ENCODE measurements around the gene GLOD4. TPM values are rescaled to one million over a fixed set of nuclear protein-coding genes. Genes with fewer than 3 reads are reported as not detected.
"Not testable (repeated sequence)": the region's sequence is repeated elsewhere in the genome, so short reads cannot be mapped to it uniquely, and the experiment has no call there.

Gene GLOD4
- total and polyA plus RNA-seq, 4 experiments from 2014 or later: 94.9 to 131 (median 109) TPM

DNA sequence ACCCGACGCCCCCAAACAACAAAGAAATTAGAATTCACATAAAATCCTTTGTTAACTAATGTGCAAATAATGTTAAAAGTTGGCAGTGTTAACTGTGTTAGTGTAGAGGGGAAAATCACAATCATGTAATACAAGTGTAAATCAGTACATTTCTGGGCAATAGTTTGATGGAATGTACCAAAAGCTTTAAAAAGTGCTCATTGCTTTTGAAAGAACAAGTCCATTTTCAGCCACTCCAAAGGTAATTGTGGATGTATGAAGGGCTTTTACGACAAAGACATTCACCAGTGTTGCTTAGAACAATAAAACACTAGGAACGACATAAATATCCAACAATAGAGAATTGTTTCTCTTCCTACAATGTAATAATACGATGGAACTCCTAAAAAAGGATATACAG, 9.1 kb downstream of the GLOD4 start:
- peaks cover 0 to under 1% (median 0%) of the 10 kb centered on the region in 8 donors for H3K9me3 Mint-ChIP-seq
- ChIA-PET CTCF (ENCODE audit: partially characterized antibody) (no interaction called here), POLR2A (ENCODE audit: partially characterized antibody) (interaction anchor here (1.9 kb wide), 1 partner anchor 9 kb away, joined by 8 read pairs; the partner anchor contains the start of genes GLOD4 and MRM3)
- peaks cover 68 to 79% of the 10 kb centered on the region in 2 donors for H3K36me3 Mint-ChIP-seq
- no peaks in the 10 kb centered on the region for H3K4me1 ChIP-seq (ENCODE audit: insufficient read depth, low read length)
- H3K4me3 ChIP-seq (ENCODE audit: low read length in 2 of 2): no peak overlapping the region
- peaks cover 5 to 20% (median 6%) of the 10 kb centered on the region in 4 donors for H3K4me1 Mint-ChIP-seq
- no peaks in the 10 kb centered on the region for H3K27me3 Mint-ChIP-seq
- H3K27ac ChIP-seq (ENCODE audit: low read depth, low read length): no peak overlapping the region
- H3K36me3 ChIP-seq (ENCODE audit: insufficient read depth, low read length): peaks cover 68% of the 10 kb centered on the region
- no peak overlapping the region for H3K4me3 Mint-ChIP-seq
- no peaks in the 10 kb centered on the region for H3K27me3 ChIP-seq (ENCODE audit: insufficient read depth, low read length)
- H3K27ac Mint-ChIP-seq: no peak overlapping the region
- H3K9me3 ChIP-seq (ENCODE audit: control insufficient read depth in 1 of 2, low read length in 2 of 2): no peaks in the 10 kb centered on the region
- no peak for DNase-seq
- intact Hi-C loops (cut with micrococcal nuclease): no loop called here

DNA sequence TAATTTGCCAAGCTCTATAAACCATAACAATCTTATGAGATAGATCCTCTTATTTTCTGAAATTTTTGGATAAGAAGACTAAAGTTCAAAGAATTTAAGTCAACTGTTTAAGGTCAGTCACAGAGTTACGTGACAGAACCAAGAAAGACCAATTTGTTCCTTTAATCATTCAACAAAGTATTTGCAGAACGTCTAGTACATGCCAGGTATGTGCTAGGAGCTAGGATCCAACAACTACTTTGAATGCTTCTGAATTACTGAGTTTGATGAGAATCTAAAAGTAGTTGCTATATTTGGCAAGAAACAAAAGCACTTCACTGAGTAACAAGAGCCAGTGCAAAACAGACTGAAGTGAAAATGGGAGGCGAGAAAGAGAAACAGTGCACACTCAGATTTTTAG, 15.0 kb downstream of the GLOD4 start:
- Mint-ChIP-seq H3K4me1 (peaks cover 0 to 4% (median 1%) of the 10 kb centered on the region in 4 donors), H3K9me3 (peaks cover 0 to 1% (median 0%) of the 10 kb centered on the region in 8 donors), H3K27me3 (no peaks in the 10 kb centered on the region), H3K27ac (no peak overlapping the region), H3K4me3 (peak overlapping the region in 1 of 8 donors; percentile 17), H3K36me3 (peaks cover 46 to 57% of the 10 kb centered on the region in 2 donors)
- no peak for DNase-seq
- Histone ChIP-seq H3K36me3 (ENCODE audit: insufficient read depth, low read length) (peaks cover 49% of the 10 kb centered on the region), H3K27me3 (ENCODE audit: insufficient read depth, low read length) (no peaks in the 10 kb centered on the region), H3K27ac (ENCODE audit: low read depth, low read length) (no peak overlapping the region), H3K4me3 (ENCODE audit: low read length in 2 of 2) (no peak overlapping the region), H3K9me3 (ENCODE audit: control insufficient read depth in 1 of 2, low read length in 2 of 2) (no peaks in the 10 kb centered on the region), H3K4me1 (ENCODE audit: insufficient read depth, low read length) (no peaks in the 10 kb centered on the region)
- ChIA-PET POLR2A (ENCODE audit: partially characterized antibody) (interaction anchor here (1.2 kb wide), 1 partner anchor 15 kb away, joined by 3 read pairs; the partner anchor contains the start of genes GLOD4 and MRM3), CTCF (ENCODE audit: partially characterized antibody) (no interaction called here)
- intact Hi-C loops (cut with micrococcal nuclease): no loop called here

DNA sequence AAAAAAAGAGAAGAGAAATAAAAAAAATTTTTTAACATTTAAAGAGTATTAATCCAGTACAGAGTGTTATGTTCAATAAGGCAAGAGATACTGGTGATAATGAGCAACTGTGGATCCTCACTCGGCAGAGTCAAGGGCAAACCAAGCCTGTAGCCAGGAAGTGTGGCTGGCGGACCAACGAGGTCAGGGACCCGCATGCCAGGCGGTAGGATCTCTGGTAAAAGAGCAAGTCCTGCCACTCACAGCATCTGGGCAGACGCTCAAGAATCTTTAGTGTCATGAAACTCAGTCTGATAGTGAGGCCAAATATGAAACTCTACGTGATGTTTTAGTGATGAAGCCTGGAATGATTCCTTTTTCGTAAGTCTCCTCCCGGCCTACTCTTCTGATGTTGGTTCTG, 21.7 kb downstream of the GLOD4 start:
- Mint-ChIP-seq H3K36me3 (peaks cover 32 to 55% of the 10 kb centered on the region in 2 donors), H3K4me3 (no peak overlapping the region), H3K27ac (no peak overlapping the region), H3K4me1 (peaks cover 0 to 2% (median under 1%) of the 10 kb centered on the region in 4 donors), H3K9me3 (no peaks in the 10 kb centered on the region), H3K27me3 (no peaks in the 10 kb centered on the region)
- no peaks in the 10 kb centered on the region for H3K4me1 ChIP-seq (ENCODE audit: insufficient read depth, low read length)
- intact Hi-C loops (cut with micrococcal nuclease): no loop called here
- H3K4me3 ChIP-seq (ENCODE audit: low read length in 2 of 2): no peak overlapping the region
- POLR2A ChIA-PET (ENCODE audit: partially characterized antibody): no interaction called here
- H3K27me3 ChIP-seq (ENCODE audit: insufficient read depth, low read length): no peaks in the 10 kb centered on the region
- H3K9me3 ChIP-seq (ENCODE audit: control insufficient read depth in 1 of 2, low read length in 2 of 2): no peaks in the 10 kb centered on the region
- peaks cover 34% of the 10 kb centered on the region for H3K36me3 ChIP-seq (ENCODE audit: insufficient read depth, low read length)
- CTCF ChIA-PET (ENCODE audit: partially characterized antibody): interaction anchor here (1.7 kb wide), 1 partner anchor 20 kb away, joined by 3 read pairs; no protein-coding TSS in a partner anchor
- no peak for DNase-seq
- H3K27ac ChIP-seq (ENCODE audit: low read depth, low read length): no peak overlapping the region

DNA sequence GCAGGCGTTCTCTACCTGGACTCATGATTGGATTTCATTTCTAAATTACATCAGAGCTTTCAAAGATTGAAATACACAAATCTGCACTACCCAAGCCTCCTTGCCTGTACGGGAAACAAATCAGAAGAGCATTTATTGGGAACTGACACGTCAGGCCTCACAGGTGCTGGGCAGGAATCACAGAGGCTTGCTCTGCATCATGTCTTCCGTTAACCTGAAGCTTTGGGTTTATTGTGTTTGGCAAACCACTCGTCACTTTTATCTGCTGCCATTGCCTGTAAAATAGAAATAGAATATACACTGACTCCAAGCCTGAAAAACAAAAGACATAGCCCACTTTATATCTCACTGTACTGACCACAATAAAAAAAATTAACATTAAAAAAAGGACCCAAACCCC, 22.1 kb downstream of the GLOD4 start:
- no peak for DNase-seq
- intact Hi-C loops (cut with micrococcal nuclease): no loop called here
- H3K4me1 Mint-ChIP-seq: no peaks in the 10 kb centered on the region
- POLR2A ChIA-PET (ENCODE audit: partially characterized antibody): no interaction called here
- no peak overlapping the region for H3K27ac Mint-ChIP-seq
- Histone ChIP-seq H3K27me3 (ENCODE audit: insufficient read depth, low read length) (no peaks in the 10 kb centered on the region), H3K4me1 (ENCODE audit: insufficient read depth, low read length) (no peaks in the 10 kb centered on the region), H3K9me3 (ENCODE audit: control insufficient read depth in 1 of 2, low read length in 2 of 2) (no peaks in the 10 kb centered on the region), H3K4me3 (ENCODE audit: low read length in 2 of 2) (no peak overlapping the region), H3K27ac (ENCODE audit: low read depth, low read length) (no peak overlapping the region), H3K36me3 (ENCODE audit: insufficient read depth, low read length) (peaks cover 30% of the 10 kb centered on the region)
- no peaks in the 10 kb centered on the region for H3K27me3 Mint-ChIP-seq
- H3K4me3 Mint-ChIP-seq: no peak overlapping the region
- CTCF ChIA-PET (ENCODE audit: partially characterized antibody): interaction anchor here (1.7 kb wide), 1 partner anchor 20 kb away, joined by 3 read pairs; no protein-coding TSS in a partner anchor
- no peaks in the 10 kb centered on the region for H3K9me3 Mint-ChIP-seq
- H3K36me3 Mint-ChIP-seq: peaks cover 28 to 51% of the 10 kb centered on the region in 2 donors

DNA sequence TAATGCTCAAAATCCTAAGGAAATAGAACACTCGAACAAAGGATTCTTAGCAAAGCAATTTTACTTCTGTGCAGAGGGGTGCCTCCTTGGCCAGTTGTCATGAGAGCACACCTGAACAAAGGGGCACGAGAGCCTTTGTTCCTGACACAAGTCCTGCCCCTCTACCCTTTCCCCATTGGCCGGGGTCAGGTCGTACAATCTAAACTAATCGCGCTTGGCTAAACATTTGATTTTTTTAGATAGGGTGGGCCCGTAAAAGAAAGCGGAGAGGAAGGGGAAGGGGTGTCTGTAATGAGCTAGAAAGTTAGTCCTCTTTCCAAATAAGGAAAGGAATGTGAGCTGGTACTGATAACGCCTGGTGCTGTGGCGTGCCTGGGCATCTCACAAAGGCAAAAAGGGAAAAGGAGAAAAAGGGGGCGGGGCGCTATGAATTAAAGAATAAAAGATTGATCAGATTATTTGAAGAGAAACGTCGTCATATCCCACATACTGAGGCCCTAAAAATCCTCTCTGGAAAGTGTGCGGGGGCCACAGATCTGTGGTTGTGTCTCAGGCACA, 26.0 kb downstream of the GLOD4 start:
- H3K27me3 Mint-ChIP-seq; H3K27ac ChIP-seq (ENCODE audit: low read depth, low read length); H3K4me1 ChIP-seq (ENCODE audit: insufficient read depth, low read length); H3K27ac Mint-ChIP-seq; H3K4me3 Mint-ChIP-seq; H3K4me3 ChIP-seq (ENCODE audit: low read length in 2 of 2); DNase-seq; H3K27me3 ChIP-seq (ENCODE audit: insufficient read depth, low read length); H3K9me3 Mint-ChIP-seq; POLR2A ChIA-PET (ENCODE audit: partially characterized antibody); H3K9me3 ChIP-seq (ENCODE audit: control insufficient read depth in 1 of 2, low read length in 2 of 2); intact Hi-C loops (cut with micrococcal nuclease): not testable (repeated sequence)
- Mint-ChIP-seq H3K36me3 (peaks cover 17 to 37% of the 10 kb centered on the region in 2 donors), H3K4me1 (peaks cover 8 to 20% (median 11%) of the 10 kb centered on the region in 4 donors)
- H3K36me3 ChIP-seq (ENCODE audit: insufficient read depth, low read length): peaks cover 20% of the 10 kb centered on the region
- CTCF ChIA-PET (ENCODE audit: partially characterized antibody): interaction anchor here (1.3 to 1.5 kb wide), 2 partner anchors 26 to 344 kb away, joined by 4 to 6 read pairs; partner anchors contain the start of genes GLOD4 and MRM3

DNA sequence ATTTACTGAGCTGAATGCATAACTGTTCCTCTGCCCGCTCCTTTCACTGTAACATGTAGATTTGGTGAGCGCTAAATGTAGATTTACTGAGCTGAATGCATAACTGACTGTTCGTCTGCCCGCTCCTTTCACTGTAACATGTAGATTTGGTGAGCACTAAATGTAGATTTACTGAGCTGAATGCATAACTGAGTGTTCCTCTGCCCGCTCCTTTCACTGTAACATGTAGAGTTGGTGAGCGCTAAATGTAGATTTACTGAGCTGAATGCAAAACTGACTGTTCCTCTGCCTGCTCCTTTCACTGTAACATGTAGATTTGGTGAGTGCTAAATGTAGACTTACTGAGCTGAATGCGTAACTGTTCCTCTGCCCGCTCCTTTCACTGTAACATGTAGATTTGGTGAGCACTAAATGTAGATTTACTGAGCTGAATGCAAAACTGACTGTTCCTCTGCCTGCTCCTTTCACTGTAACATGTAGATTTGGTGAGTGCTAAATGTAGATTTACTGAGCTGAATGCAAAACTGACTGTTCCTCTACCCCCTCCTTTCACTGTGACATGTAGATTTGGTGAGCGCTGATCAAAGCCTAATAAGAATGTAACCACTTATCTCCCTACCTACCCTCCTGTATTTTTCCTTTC, 26.6 kb downstream of the GLOD4 start:
- H3K4me3 ChIP-seq (ENCODE audit: low read length in 2 of 2); H3K27me3 Mint-ChIP-seq; H3K4me3 Mint-ChIP-seq; intact Hi-C loops (cut with micrococcal nuclease); H3K27me3 ChIP-seq (ENCODE audit: insufficient read depth, low read length); H3K9me3 ChIP-seq (ENCODE audit: control insufficient read depth in 1 of 2, low read length in 2 of 2); H3K27ac ChIP-seq (ENCODE audit: low read depth, low read length); DNase-seq; H3K9me3 Mint-ChIP-seq: not testable (repeated sequence)
- peaks cover 16% of the 10 kb centered on the region for H3K4me1 ChIP-seq (ENCODE audit: insufficient read depth, low read length)
- CTCF ChIA-PET (ENCODE audit: partially characterized antibody): interaction anchor here (1.3 to 1.7 kb wide), 4 partner anchors 22 to 343 kb away, joined by 4 to 7 read pairs (median 6); partner anchors contain the start of genes GLOD4, MRM3 and NXN
- peak overlapping the region in 1 of 7 donors; percentile 10 for H3K27ac Mint-ChIP-seq
- peaks cover 14 to 26% (median 17%) of the 10 kb centered on the region in 4 donors for H3K4me1 Mint-ChIP-seq
- POLR2A ChIA-PET (ENCODE audit: partially characterized antibody): interaction anchor here (1.2 kb wide), 1 partner anchor 27 kb away, joined by 5 read pairs; the partner anchor contains the start of genes GLOD4 and MRM3
- peaks cover 11 to 33% of the 10 kb centered on the region in 2 donors for H3K36me3 Mint-ChIP-seq
- peaks cover 17% of the 10 kb centered on the region for H3K36me3 ChIP-seq (ENCODE audit: insufficient read depth, low read length)

DNA sequence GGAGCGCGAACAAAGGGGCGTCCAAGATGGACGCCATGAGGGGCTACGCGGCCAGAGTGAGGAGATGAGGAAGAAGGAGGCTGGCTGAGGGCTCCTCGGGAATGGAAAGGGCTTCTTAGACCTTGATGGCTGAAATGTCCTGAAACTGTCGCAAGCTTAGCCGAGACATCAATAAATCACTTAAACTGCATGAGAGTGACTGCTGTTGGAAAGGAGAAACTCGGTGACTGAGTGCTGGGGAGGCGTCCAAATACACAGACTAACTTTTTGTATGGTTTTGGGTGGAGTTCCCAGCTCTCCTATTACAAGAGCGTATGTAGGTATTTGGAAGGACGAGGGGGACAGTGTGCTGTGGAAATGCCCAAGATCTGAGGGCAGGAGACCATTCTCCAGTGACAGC, 28.7 kb downstream of the GLOD4 start:
- H3K4me3 Mint-ChIP-seq: peak overlapping the region; percentile 3 to 81 (median 66)
- intact Hi-C loops (cut with micrococcal nuclease): loop anchor here (2.0 kb wide), 1 partner anchor 21 kb away; the partner anchor contains the start of gene TLCD3A
- Histone ChIP-seq H3K27me3 (ENCODE audit: insufficient read depth, low read length) (no peaks in the 10 kb centered on the region), H3K4me1 (ENCODE audit: insufficient read depth, low read length) (peaks cover 27% of the 10 kb centered on the region), H3K9me3 (ENCODE audit: control insufficient read depth in 1 of 2, low read length in 2 of 2) (no peaks in the 10 kb centered on the region), H3K4me3 (ENCODE audit: low read length in 2 of 2) (no peak overlapping the region), H3K36me3 (ENCODE audit: insufficient read depth, low read length) (no peaks in the 10 kb centered on the region), H3K27ac (ENCODE audit: low read depth, low read length) (no peak overlapping the region)
- H3K27ac Mint-ChIP-seq: peak overlapping the region in 5 of 7 donors; percentile 36 to 73 (median 64)
- peaks cover 7 to 21% of the 10 kb centered on the region in 2 donors for H3K36me3 Mint-ChIP-seq
- CTCF ChIA-PET (ENCODE audit: partially characterized antibody): interaction anchor here (1.0 to 1.9 kb wide), 7 partner anchors 8 to 342 kb away, joined by 3 to 8 read pairs (median 4); no protein-coding TSS in a partner anchor
- no peak for DNase-seq
- POLR2A ChIA-PET (ENCODE audit: partially characterized antibody): interaction anchor here (1.1 to 4.5 kb wide), 3 partner anchors 17 to 28 kb away, joined by 3 to 37 read pairs (median 3); partner anchors contain the start of genes GLOD4 and MRM3
- H3K9me3 Mint-ChIP-seq: no peaks in the 10 kb centered on the region
- H3K27me3 Mint-ChIP-seq: no peaks in the 10 kb centered on the region
- peaks cover 24 to 41% (median 29%) of the 10 kb centered on the region in 4 donors for H3K4me1 Mint-ChIP-seq
